Esophagus muscularis mucosa (tissue), 3 donors: ENCODE data around the gene LRRC37A.
"Not testable (repeated sequence)": the region's sequence is repeated elsewhere in the genome, so short reads cannot be mapped to it uniquely, and the experiment has no call there.

Source experiments
- POLR2A ChIP-seq: fragments of 450-650 bp; IDR thresholded peaks from one replicate; pipeline ENCODE4 v1.6.1; 2017; ENCODE audit warnings: antibody characterized with exemption, moderate library complexity, mild to moderate bottlenecking, low read depth
- POLR2AphosphoS5 ChIP-seq, 2 donors: sonication (generic); formaldehyde crosslinking; IDR thresholded peaks; one replicate each; pipeline ENCODE4 v1.6.1; 2017; ENCODE audit warnings: antibody characterized with exemption in 2 of 2
- TF ChIP-seq, protein P1 (sequence below), 3 experiments: fragments of 200-600 bp in 2 of 3; fragments of 450-650 bp in 1 of 3; sonication (generic) in 2 of 3; IDR thresholded peaks; one replicate each; pipeline ENCODE4 v1.5.1; 2017 to 2019; ENCODE audit warnings: antibody characterized with exemption in 3 of 3, mild to moderate bottlenecking in 2 of 3, moderate library complexity in 1 of 3

DNA sequence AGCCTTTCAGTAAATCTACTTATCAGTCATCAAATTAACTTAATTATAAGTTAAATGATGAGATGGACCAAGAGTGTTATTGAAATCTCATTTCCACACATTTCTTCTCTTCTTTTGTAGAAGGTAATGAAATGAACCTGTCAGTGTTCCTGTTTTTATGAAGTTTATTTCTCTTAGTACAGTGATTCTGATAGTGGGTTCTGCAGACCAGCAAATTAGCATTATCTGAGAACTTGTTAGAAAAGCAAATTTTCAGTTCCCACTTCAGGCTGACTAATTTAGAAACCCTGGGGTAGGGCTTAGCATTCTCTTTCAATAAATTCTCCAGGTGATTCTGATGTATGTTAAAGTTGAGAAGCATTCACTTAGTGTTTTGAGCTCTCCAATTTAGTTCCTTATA, 90.6 kb downstream of the LRRC37A start:
- TF ChIP-seq POLR2A; POLR2AphosphoS5 (IDR thresholded peaks at IDR 0.05): not testable (repeated sequence)
- TF ChIP-seq, protein P1, sequence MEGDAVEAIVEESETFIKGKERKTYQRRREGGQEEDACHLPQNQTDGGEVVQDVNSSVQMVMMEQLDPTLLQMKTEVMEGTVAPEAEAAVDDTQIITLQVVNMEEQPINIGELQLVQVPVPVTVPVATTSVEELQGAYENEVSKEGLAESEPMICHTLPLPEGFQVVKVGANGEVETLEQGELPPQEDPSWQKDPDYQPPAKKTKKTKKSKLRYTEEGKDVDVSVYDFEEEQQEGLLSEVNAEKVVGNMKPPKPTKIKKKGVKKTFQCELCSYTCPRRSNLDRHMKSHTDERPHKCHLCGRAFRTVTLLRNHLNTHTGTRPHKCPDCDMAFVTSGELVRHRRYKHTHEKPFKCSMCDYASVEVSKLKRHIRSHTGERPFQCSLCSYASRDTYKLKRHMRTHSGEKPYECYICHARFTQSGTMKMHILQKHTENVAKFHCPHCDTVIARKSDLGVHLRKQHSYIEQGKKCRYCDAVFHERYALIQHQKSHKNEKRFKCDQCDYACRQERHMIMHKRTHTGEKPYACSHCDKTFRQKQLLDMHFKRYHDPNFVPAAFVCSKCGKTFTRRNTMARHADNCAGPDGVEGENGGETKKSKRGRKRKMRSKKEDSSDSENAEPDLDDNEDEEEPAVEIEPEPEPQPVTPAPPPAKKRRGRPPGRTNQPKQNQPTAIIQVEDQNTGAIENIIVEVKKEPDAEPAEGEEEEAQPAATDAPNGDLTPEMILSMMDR (IDR thresholded peaks at IDR 0.05) = not testable (repeated sequence)
